Measurements from ENCODE around the gene ALLC. TPM values are rescaled to one million over a fixed set of nuclear protein-coding genes. Genes with fewer than 3 reads are reported as not detected.

The ALLC gene
- total and polyA plus RNA-seq, 2 experiments from 2014 or later, result not detected

DNA sequence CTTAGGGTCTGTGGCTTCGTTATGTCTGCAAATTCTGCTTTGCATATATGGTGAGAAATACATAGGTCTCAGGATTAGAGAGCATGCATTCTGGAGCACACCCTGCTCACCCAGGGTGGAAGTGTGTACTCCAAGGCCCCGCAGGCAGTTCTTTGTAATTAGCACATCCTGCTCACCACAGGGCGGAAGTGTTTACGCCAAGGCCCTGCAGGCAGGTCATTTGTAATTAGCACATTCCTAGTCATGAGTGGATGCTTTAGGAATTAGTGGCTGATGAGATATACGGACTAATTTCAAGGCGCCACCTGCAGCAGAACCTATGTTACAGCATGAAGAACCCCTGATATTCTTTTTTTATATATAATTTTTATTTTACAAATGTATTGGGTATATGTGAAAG is 4.2 kb downstream of the ALLC start:
- H2AFZ ChIP-seq, result no peak overlapping the region
- H3K9me2 ChIP-seq (ENCODE audit: insufficient read depth), result no peaks in the 10 kb centered on the region
- no peaks in the 10 kb centered on the region for H3K79me2 ChIP-seq (ENCODE audit: insufficient read depth)
- in situ Hi-C loops (cut with MboI), result loop anchor here (25.0 kb wide), 1 partner anchor 1775 kb away; no protein-coding TSS in a partner anchor
- WGBS, 2 experiments (ENCODE audit: low coverage in 1 of 2, low lambda C conversion rate in 2 of 2, missing lambda C conversion rate in 2 of 2), result 64 to 69% methylated on average over 6 of the region's 6 CpGs
- no peaks in the 10 kb centered on the region for H3K4me1 ChIP-seq (ENCODE audit: insufficient read depth)
- H4K20me1 ChIP-seq (ENCODE audit: insufficient read depth), result no peaks in the 10 kb centered on the region
- H3F3A ChIP-seq (ENCODE audit: insufficient read depth), result no peaks in the 10 kb centered on the region
- TF ChIP-seq EZH2phosphoT487 (IDR thresholded peaks at IDR 0.05; ENCODE audit: insufficient read depth, low read depth), result no peak
- no peak for TF ChIP-seq EZH2 (IDR thresholded peaks at IDR 0.05; ENCODE audit: insufficient read depth, poor library complexity, severe bottlenecking)
- no peak overlapping the region for H3K4me2 ChIP-seq (ENCODE audit: unreplicated experiment)
- H3K9me3 ChIP-seq (ENCODE audit: low read depth), result no peaks in the 10 kb centered on the region
- no peak overlapping the region for H3K4me3 ChIP-seq
- H3K27ac ChIP-seq, result no peak overlapping the region
- no peaks in the 10 kb centered on the region for H3K36me3 ChIP-seq (ENCODE audit: low read depth)
- peaks cover 6% of the 10 kb centered on the region; the same call in 1 of the 2 replicates for H3K27me3 ChIP-seq (replicated peaks; ENCODE audit: insufficient read depth)
- no peak overlapping the region for H3K9ac ChIP-seq
- DNase-seq, result no peak

DNA sequence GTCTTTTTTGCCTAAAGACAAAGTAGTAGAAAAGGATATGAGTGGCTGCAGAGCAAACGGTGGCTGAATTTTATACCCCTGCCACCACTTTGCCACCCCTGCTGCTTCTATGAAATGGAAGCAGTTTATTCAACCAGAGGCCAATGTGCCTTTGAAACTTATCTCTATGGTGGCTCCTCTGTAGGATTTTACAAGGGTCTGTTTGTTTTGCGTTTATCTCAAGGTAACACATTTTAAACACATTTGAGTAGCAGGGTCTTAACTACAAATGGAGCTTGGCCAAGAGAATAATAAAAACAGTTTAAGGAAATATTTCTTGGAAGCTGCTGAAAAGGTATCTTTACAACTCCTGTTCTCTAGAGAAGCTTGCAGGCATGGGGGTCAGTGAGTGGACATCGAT is 6.1 kb downstream of the ALLC start:
- 26 to 27% methylated on average over 3 of the region's 3 CpGs for WGBS, 2 experiments (ENCODE audit: low coverage in 1 of 2, low lambda C conversion rate in 2 of 2, missing lambda C conversion rate in 2 of 2)
- Histone ChIP-seq H3K27ac (no peak overlapping the region), H2AFZ (no peak overlapping the region), H3K27me3 (replicated peaks; ENCODE audit: insufficient read depth) (peaks cover 10% of the 10 kb centered on the region; the same call in 1 of the 2 replicates), H3K36me3 (ENCODE audit: low read depth) (no peaks in the 10 kb centered on the region), H3K9me2 (ENCODE audit: insufficient read depth) (no peaks in the 10 kb centered on the region), H4K20me1 (ENCODE audit: insufficient read depth) (no peaks in the 10 kb centered on the region), H3K79me2 (ENCODE audit: insufficient read depth) (no peaks in the 10 kb centered on the region), H3K9ac (no peak overlapping the region), H3K4me3 (no peak overlapping the region), H3K9me3 (ENCODE audit: low read depth) (no peaks in the 10 kb centered on the region), H3K4me1 (ENCODE audit: insufficient read depth) (no peaks in the 10 kb centered on the region), H3F3A (ENCODE audit: insufficient read depth) (no peaks in the 10 kb centered on the region), H3K4me2 (ENCODE audit: unreplicated experiment) (no peak overlapping the region)
- in situ Hi-C loops (cut with MboI), result loop anchor here (25.0 kb wide), 1 partner anchor 1777 kb away; no protein-coding TSS in a partner anchor
- DNase-seq, result no peak
- TF ChIP-seq EZH2phosphoT487 (IDR thresholded peaks at IDR 0.05; ENCODE audit: insufficient read depth, low read depth) (no peak), EZH2 (IDR thresholded peaks at IDR 0.05; ENCODE audit: insufficient read depth, poor library complexity, severe bottlenecking) (no peak)

DNA sequence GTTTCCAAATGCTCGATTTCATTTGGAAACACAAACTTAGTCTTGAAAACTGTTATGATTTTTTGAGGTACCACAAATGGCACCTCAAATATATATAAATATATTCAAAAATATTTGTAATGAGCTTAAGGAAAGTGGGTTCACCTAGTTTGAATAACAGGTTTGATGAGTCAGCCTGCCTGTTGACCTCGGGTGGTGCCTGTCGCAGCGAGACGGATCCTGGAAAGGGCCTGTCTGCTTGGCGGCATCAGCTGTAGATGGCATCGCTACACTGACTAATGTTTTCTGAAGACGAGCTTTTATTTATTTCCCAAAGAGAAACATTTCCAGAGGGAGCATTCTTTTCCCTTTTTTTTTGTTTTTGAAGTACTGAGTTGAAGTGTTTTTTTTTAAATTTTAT is 6.9 kb downstream of the ALLC start:
- WGBS, 2 experiments (ENCODE audit: low coverage in 1 of 2, low lambda C conversion rate in 2 of 2, missing lambda C conversion rate in 2 of 2), result 51 to 53% methylated on average over 8 of the region's 8 CpGs
- H4K20me1 ChIP-seq (ENCODE audit: insufficient read depth), result no peaks in the 10 kb centered on the region
- H3K27ac ChIP-seq, result no peak overlapping the region
- no peaks in the 10 kb centered on the region for H3K36me3 ChIP-seq (ENCODE audit: low read depth)
- no peak for DNase-seq
- H2AFZ ChIP-seq, result no peak overlapping the region
- H3F3A ChIP-seq (ENCODE audit: insufficient read depth), result no peaks in the 10 kb centered on the region
- TF ChIP-seq EZH2 (IDR thresholded peaks at IDR 0.05; ENCODE audit: insufficient read depth, poor library complexity, severe bottlenecking) (no peak), EZH2phosphoT487 (IDR thresholded peaks at IDR 0.05; ENCODE audit: insufficient read depth, low read depth) (no peak)
- no peak overlapping the region for H3K4me3 ChIP-seq
- H3K27me3 ChIP-seq (replicated peaks; ENCODE audit: insufficient read depth), result peaks cover 10% of the 10 kb centered on the region; the same call in 1 of the 2 replicates
- no peak overlapping the region for H3K4me2 ChIP-seq (ENCODE audit: unreplicated experiment)
- no peaks in the 10 kb centered on the region for H3K9me2 ChIP-seq (ENCODE audit: insufficient read depth)
- H3K9ac ChIP-seq, result no peak overlapping the region
- H3K4me1 ChIP-seq (ENCODE audit: insufficient read depth), result no peaks in the 10 kb centered on the region
- in situ Hi-C loops (cut with MboI), result loop anchor here (25.0 kb wide), 1 partner anchor 1778 kb away; no protein-coding TSS in a partner anchor
- no peaks in the 10 kb centered on the region for H3K79me2 ChIP-seq (ENCODE audit: insufficient read depth)
- H3K9me3 ChIP-seq (ENCODE audit: low read depth), result no peaks in the 10 kb centered on the region

DNA sequence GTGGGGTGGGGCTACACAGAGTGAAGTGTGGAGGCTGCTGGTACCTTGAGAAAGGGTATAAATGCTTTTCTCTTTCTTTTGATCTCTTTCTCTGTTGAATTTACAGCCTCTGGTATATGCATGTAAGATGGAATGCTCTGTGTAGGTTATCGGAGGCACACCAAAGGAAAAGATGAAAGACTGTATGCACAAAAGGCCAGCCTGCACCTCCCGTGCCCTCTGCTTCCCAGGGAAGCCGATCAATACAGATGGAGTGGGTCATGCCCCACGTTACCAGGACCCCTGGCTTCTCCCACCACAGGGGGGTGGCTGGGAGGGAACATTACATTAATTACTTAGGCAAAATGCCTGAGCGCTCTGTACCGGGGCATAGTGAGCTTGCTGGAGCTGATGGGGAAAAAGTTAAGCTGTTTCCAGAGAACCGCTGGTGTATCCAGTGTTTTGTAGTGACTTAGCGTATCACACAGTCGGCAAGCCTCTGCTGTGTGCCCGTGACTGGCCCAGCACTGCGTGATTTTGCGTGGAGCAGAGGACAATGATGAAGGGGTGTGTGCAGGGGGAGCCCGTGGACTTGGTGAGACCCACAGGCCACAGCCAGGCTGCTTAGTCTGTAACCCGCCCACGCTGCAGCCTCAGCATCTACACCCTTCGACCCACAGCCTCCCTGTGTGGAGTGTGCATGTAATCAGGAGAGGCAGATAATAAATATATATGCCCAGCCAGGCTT is 8.0 kb downstream of the ALLC start:
- Histone ChIP-seq H2AFZ (no peak overlapping the region), H3K79me2 (ENCODE audit: insufficient read depth) (no peaks in the 10 kb centered on the region), H3K9ac (no peak overlapping the region), H3K27me3 (replicated peaks; ENCODE audit: insufficient read depth) (peaks cover 10% of the 10 kb centered on the region; the same call in 1 of the 2 replicates), H3F3A (ENCODE audit: insufficient read depth) (no peaks in the 10 kb centered on the region), H3K27ac (no peak overlapping the region), H3K4me3 (no peak overlapping the region), H3K36me3 (ENCODE audit: low read depth) (no peaks in the 10 kb centered on the region), H3K4me2 (ENCODE audit: unreplicated experiment) (no peak overlapping the region), H3K9me2 (ENCODE audit: insufficient read depth) (no peaks in the 10 kb centered on the region), H3K9me3 (ENCODE audit: low read depth) (no peaks in the 10 kb centered on the region), H4K20me1 (ENCODE audit: insufficient read depth) (no peaks in the 10 kb centered on the region), H3K4me1 (ENCODE audit: insufficient read depth) (no peaks in the 10 kb centered on the region)
- WGBS, 2 experiments (ENCODE audit: low coverage in 1 of 2, low lambda C conversion rate in 2 of 2, missing lambda C conversion rate in 2 of 2), result 55 to 63% methylated on average over 16 of the region's 16 CpGs
- TF ChIP-seq EZH2 (IDR thresholded peaks at IDR 0.05; ENCODE audit: insufficient read depth, poor library complexity, severe bottlenecking) (no peak), EZH2phosphoT487 (IDR thresholded peaks at IDR 0.05; ENCODE audit: insufficient read depth, low read depth) (no peak)
- in situ Hi-C loops (cut with MboI), result loop anchor here (25.0 kb wide), 1 partner anchor 1779 kb away; no protein-coding TSS in a partner anchor
- DNase-seq, result no peak
